ENCODE measurements around the gene NPHP3. TPM values are rescaled to one million over a fixed set of nuclear protein-coding genes. Genes with fewer than 3 reads are reported as not detected.
A peak's percentile ranks its signal among the peaks of the same experiment; 100 is the strongest.

The NPHP3 gene
- total RNA-seq, 1 donor from 2014 or later, result 29.5 TPM

DNA sequence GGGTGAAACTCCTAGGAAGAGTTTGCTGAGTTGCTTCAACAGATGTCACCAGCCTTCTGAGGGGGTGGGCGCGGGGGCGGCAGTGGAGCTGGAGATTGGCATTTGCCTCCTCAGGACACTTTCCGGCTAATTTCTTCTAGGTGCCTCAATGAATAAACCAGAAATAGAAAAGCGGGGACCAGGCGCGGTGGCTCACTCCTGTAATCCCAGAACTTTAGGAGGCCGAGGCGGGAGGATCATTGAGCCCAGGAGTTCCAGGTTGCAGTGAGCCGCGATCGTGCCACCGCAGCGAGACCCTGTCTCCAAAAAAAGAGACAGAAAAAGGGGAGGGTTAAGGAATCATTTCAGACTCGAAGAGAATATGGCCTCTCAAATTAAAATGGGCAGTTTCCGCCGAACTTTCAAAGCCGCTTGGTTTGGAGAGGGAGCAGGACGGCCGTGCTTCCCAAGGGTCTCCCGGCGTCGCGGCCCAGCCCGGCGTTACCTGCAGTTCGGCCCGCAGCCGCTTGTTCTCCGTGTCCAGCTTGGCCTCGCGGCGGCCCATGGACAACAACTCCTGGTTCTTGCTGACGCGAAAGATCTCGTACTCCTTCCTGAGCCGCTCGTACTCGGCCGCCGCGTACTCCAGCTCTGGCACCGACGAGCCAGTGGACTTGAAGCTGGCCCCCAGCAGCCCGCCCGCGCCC is 587 bp downstream of the NPHP3 start:
- no peaks in the 10 kb centered on the region for H3K9me3 Mint-ChIP-seq
- peak overlapping the region; percentile 96 for H3K27ac Mint-ChIP-seq
- TF ChIP-seq CTCF (IDR thresholded peaks at IDR 0.05; ENCODE audit: unreplicated experiment), result peak; percentile 44
- no peaks in the 10 kb centered on the region for H3K27me3 Mint-ChIP-seq (ENCODE audit: low read depth)
- H3K4me1 Mint-ChIP-seq, result peaks cover 36% of the 10 kb centered on the region
- H3K4me3 Mint-ChIP-seq, result peak overlapping the region; percentile 86
- H3K36me3 Mint-ChIP-seq, result peaks cover 6% of the 10 kb centered on the region
- DNase-seq (ENCODE audit: low spot score in 2 of 2, unreplicated experiment in 2 of 2), result peak in 1 of 2 experiments; percentile 56

DNA sequence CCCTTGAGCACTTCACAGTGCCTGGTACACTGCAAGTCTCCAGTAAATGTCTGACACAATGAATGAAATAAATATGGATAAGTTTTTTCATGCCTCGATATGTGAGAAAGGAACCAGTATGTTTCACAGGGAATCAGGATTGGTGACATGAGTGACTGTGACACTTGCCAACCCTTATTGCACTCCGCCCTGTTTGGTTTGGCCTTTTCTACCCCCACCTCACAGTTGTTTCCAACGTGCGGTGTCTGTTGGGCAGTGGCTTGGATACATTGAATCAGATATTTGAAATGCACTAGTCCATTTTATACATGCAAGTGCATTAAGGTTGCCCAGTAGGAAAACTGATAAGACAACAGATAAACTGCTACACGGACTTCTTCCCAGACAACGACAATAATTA is 2.0 kb downstream of the NPHP3 start:
- H3K27ac Mint-ChIP-seq, result peak overlapping the region; percentile 10
- peaks cover 8% of the 10 kb centered on the region for H3K36me3 Mint-ChIP-seq
- peak overlapping the region; percentile 53 for H3K4me3 Mint-ChIP-seq
- H3K27me3 Mint-ChIP-seq (ENCODE audit: low read depth), result no peaks in the 10 kb centered on the region
- no peak for DNase-seq (ENCODE audit: low spot score in 2 of 2, unreplicated experiment in 2 of 2)
- peaks cover 33% of the 10 kb centered on the region for H3K4me1 Mint-ChIP-seq
- H3K9me3 Mint-ChIP-seq, result no peaks in the 10 kb centered on the region
- TF ChIP-seq CTCF (IDR thresholded peaks at IDR 0.05; ENCODE audit: unreplicated experiment), result no peak

DNA sequence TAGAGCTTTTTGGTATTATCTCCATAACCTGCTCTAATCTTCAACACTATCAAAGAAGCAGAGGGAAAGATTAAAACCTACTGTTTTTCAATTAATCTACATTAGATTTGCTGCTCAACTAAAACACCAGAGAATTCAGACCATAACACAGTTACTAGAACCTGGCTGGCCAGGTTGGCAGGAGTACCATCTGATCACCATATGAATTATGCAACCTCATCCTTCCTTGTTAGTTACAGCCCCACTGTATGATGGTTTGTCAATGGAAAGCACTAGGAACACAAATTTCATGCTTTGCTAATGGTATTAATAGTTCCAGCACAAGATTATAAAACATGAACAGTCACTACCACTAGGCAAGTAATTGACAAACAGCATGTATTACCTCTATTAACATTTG is 5.8 kb downstream of the NPHP3 start:
- no peaks in the 10 kb centered on the region for H3K27me3 Mint-ChIP-seq (ENCODE audit: low read depth)
- H3K36me3 Mint-ChIP-seq, result peaks cover 16% of the 10 kb centered on the region
- TF ChIP-seq CTCF (IDR thresholded peaks at IDR 0.05; ENCODE audit: unreplicated experiment), result no peak
- no peak for DNase-seq (ENCODE audit: low spot score in 2 of 2, unreplicated experiment in 2 of 2)
- no peak overlapping the region for H3K4me3 Mint-ChIP-seq
- H3K9me3 Mint-ChIP-seq, result no peaks in the 10 kb centered on the region
- peaks cover 18% of the 10 kb centered on the region for H3K4me1 Mint-ChIP-seq
- H3K27ac Mint-ChIP-seq, result no peak overlapping the region

DNA sequence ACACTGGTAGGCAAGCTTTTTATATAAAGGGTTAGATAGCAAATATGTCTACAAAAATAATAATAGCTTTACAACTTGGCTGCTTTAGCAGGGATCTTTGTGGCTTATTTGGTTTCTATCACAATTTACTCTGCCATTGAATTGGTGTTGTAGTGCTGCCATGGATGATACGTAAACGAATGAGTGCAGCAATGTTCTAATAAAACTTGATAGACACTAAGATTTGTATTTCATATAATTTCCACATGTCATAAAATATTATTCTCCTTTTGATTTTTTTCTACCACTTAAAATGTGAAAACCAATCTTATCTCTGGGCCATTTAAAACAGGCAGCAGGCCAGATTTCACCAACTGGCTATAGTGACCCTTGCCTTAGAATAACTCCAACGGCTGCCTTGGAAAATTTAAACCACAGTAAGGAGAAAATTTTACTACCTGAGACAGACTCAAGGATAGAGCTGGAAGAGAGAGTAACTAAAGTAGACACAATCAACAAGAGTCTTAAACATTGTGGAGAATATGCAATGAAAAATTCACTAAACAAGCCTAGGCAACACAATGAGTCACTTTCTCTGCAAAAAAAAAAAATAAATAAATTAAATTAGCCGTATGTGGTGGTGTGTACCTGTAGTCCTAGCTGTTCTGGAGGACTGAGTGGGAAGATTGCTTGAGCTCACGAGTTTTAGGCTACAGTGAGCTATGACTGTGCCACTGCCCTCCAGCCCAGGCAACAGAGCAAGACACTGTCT is 8.1 kb downstream of the NPHP3 start:
- Mint-ChIP-seq H3K4me1 (peaks cover under 1% of the 10 kb centered on the region), H3K27me3 (ENCODE audit: low read depth) (no peaks in the 10 kb centered on the region), H3K27ac (no peak overlapping the region), H3K9me3 (no peaks in the 10 kb centered on the region), H3K4me3 (no peak overlapping the region), H3K36me3 (peaks cover 28% of the 10 kb centered on the region)
- no peak for TF ChIP-seq CTCF (IDR thresholded peaks at IDR 0.05; ENCODE audit: unreplicated experiment)
- no peak for DNase-seq (ENCODE audit: low spot score in 2 of 2, unreplicated experiment in 2 of 2)

DNA sequence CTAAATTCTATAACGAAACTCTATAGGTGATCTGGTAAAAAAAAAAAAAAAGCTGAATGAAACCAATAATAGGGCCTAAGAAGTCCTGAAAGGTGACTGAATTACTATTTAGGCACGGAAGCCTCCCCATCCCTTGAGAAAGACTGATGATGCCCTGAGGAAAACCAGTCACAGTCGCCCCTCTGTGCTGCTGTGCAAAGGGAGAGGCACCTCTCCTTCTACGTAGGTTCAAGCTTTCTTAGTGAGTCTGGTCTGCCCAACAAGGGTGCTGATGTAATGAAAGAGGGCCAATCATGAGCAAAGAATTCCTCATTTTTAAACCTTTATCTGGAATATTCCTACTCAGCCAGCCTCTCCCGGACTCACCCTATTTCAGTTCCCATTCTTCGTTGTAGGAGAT is 11.9 kb downstream of the NPHP3 start:
- Mint-ChIP-seq H3K4me1 (no peaks in the 10 kb centered on the region), H3K4me3 (no peak overlapping the region), H3K9me3 (no peaks in the 10 kb centered on the region), H3K27ac (no peak overlapping the region), H3K36me3 (peaks cover 39% of the 10 kb centered on the region), H3K27me3 (ENCODE audit: low read depth) (no peaks in the 10 kb centered on the region)
- no peak for TF ChIP-seq CTCF (IDR thresholded peaks at IDR 0.05; ENCODE audit: unreplicated experiment)
- no peak for DNase-seq (ENCODE audit: low spot score in 2 of 2, unreplicated experiment in 2 of 2)

All from mesothelial cell of epicardium (in vitro differentiated cells).